Left hindlimb (tissue), 1 donor: ENCODE data around the gene TMEM176B.

Experiments
- DNase-seq: peaks from one replicate; pipeline ENCODE4 v3.0.0-alpha.2; 2018

The TMEM176B gene

GRCh38 chr7:150746921-150747320 lies 53.2 kb downstream of the TMEM176B start:
- no peak for DNase-seq

- DNase-seq = no peak
Observed at GRCh38 chr7:150745876-150746275, 54.3 kb downstream of the TMEM176B start.

DNA sequence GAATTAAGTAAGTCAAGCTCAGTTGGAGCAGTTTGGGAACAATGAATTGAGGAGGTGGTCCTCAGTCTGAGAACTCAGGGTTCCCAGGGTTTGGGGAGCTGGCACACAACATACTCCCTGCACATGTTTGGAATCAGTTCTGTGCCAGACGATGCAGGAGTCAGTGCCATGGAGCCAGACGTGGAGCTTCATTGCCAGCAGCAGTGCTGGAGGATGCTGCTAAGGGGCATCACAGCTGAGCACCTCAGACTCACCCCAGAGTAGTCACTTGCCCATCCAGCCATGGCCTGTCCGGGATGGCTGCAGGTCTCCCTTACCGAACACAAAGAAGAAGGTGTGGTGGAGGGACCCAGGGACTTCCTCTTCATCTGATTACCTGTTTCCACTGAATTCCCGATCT lies 55.1 kb downstream of the TMEM176B start:
- no peak for DNase-seq

GRCh38 chr7:150744041-150744656 lies 56.0 kb downstream of the TMEM176B start:
- DNase-seq = no peak

DNA sequence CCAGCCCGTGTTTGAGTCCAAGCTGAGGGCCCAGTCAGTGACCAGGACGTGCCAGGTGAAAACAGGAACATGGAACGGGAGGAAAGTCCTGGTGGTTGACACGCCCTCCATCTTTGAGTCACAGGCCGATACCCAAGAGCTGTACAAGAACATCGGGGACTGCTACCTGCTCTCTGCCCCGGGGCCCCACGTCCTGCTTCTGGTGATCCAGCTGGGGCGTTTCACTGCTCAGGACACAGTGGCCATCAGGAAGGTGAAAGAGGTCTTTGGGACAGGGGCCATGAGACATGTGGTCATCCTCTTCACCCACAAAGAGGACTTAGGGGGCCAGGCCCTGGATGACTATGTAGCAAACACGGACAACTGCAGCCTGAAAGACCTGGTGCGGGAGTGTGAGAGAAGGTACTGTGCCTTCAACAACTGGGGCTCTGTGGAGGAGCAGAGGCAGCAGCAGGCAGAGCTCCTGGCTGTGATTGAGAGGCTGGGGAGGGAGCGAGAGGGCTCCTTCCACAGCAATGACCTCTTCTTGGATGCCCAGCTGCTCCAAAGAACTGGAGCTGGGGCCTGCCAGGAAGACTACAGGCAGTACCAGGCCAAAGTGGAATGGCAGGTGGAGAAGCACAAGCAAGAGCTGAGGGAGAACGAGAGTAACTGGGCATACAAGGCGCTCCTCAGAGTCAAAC lies 57.7 kb downstream of the TMEM176B start:
- DNase-seq = no peak
